Measurements from ENCODE around the gene PSRC1.
A peak's percentile ranks its signal among the peaks of the same experiment; 100 is the strongest.

PSRC1 gene

GRCh38 chr1:109243221-109243620 lies 39.7 kb downstream of the PSRC1 start:
- DNase-seq: no peak

- DNase-seq: no peak
These were observed 40.6 kb downstream of the PSRC1 start for GRCh38 chr1:109242387-109242786.

DNA sequence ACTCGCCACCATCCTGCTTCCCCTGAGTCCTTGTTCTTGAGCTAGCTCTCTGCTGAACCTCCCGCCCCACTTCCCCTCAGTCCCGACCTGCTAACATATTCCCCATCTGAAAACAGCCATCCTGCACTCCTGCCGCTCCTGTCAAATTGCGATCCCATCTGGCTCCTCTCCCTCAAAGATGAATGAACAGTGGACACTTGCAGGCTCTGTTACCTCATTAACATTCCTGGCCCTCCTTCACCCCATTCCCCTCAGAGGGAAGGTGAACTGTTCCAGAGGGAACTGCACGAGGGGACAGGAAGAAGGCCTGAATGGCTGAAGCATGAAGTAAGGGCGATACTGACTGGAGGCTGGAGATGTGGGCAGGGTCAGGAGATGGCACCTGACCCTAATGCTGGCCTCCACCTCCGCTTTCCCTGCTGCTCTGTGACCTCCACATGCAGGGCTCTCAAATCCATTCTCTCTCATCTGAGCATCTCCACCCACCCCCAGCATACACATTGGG lies 41.1 kb downstream of the PSRC1 start:
- no peak for DNase-seq

DNA sequence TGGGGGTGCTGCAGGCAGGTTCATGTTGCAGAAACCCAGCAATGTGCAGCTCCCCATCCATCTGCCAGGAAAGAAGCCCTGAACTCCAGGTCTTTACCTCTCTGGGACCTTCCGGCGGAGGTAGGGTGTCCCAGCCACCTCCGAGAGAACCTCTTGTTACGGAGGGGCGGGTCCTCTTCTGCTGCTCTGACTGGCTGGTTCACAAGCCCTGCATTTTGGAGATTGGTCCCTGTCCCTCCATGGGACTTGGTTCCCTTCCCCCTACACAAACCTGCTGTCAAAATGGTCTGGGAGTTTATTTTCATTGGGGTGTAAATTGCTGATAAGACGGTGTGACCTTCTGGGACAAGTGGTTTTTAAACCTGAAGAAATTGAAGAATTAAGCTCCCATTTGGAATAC lies 41.6 kb downstream of the PSRC1 start:
- no peak for DNase-seq

GRCh38 chr1:109240158-109241152 lies 42.5 kb downstream of the PSRC1 start:
- DNase-seq: peak; percentile 21

DNA sequence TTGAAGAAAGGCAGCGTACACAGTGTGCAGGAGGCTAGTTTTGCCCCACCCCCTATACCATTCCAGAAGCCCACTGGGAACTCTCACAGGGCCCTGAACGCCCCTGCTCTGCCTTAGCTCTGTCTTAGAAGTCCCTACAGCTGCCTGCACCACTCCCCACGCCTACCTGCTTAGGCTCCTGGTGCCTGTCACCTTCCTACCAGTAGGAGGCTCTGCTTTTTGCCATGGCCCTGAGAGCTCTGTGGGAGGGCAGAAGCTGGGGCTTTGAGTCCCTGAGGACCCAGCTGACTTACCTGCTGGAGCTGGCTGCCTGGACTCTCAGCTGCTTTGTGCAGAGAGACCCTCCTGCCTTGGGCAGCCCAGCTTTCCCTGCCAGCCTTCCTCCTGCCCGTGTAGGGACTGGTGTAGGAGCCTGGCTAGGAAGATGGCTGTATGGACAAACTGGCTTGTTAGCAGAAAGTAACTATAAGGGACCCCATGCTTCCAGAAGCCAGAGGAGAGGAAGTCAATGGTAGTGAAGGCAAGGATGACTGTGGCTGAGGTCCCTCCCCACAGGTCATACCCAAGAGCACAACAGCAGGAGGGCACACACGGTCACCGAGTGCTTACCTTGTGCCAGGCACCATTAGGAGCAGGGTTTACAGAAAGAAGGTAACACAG lies 43.4 kb downstream of the PSRC1 start:
- peak; percentile 39 for DNase-seq

GRCh38 chr1:109239047-109239408 lies 43.9 kb downstream of the PSRC1 start:
- DNase-seq: no peak

DNA sequence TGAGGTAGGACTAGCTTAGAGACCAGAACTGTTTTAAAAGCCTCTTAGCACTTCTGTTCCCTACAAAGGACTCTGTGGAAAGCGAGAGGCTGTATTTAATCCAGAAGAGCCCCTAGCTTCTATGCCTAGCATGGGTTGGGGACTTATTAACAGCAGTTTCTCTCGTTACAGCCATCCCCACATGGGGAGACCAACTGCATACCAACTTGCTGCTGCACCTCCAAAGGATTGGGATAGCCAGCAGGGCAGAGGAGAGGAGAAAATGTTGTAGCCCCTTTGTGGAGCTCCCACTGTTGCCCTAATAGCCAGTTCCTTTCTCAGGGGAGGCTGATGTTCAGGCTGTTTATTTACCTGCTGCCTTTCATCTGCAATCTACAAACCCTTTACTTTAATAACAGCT lies 44.6 kb downstream of the PSRC1 start:
- no peak for DNase-seq

DNA sequence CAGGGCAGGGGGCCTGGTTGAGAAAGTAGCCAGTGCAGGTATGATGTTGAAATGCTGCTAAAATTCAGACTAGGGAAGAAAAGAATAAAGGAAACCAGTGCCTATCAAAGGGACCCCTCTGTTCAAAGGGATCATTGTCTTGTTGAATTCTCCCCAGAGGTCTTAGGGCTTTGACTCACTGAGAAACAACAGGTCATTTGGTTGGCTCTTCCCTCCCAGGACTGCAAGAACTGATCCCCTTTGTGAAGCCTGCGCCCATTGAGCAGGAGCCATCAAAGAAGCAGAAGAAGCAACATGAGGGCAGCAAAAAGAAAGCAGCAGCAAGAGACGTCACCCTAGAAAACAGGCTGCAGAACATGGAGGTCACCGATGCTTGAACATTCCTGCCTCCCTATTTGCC lies 45.4 kb downstream of the PSRC1 start:
- no peak for DNase-seq

DNA sequence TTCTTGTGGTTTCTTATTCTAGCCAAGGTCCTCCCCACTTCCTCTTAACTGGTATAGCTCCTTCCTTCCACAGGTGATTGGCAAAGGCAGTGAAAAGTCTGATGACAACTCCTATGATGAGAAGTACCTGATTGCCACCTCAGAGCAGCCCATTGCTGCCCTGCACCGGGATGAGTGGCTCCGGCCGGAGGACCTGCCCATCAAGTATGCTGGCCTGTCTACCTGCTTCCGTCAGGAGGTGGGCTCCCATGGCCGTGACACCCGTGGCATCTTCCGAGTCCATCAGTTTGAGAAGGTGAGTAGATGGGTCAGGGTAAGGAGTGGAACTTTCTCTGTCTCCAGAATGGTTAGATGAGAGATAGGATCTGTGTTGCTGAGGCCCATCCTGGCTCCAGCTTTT lies 47.8 kb downstream of the PSRC1 start:
- no peak for DNase-seq

DNA sequence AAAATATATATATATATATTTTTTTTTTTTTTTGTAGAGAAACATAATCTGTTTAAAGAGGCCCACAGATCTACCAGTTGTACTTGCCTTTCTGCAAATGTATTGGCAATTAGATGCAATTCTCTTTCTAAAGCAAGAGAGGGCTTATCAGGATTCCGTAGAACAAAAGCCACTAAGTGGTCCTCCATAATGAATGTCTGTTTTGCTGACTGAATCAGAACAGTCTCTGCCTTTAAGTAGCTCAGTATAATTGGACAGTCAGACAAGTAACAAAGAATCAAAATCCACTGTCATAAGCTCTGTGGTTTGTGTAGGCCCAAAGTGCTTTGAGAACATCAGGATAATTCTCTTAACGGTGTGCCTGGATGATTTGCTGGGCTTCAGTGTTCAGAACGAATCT lies 51.9 kb downstream of the PSRC1 start:
- DNase-seq: no peak
